GM19023 (cell line): Measurements from ENCODE around the gene NAB1.

Experiments
- ATAC-seq: cut with Tn5 transposase; IDR thresholded peaks from one replicate; pipeline ENCODE4 v1.9.1; 2021; ENCODE audit warnings: mild to moderate bottlenecking, moderate library complexity; ENCODE audit not compliant: unreplicated experiment

NAB1 gene

DNA sequence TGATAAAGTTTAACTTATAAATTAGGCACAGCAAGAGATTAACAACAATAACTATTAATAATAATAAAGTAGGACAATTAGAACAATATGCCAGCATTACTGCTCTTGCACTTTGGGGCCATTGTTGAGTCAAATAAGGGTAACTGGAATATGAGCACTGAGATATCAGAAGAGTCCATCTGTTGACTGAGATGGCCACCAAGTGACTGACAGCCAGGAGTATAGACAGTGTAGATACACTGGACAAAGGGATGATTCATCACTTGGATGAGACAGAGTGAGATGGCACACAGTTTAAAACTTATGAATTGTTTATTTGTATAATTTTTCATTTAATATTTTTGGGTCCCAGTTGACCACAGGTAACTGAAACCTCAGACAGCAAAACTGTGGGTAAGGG is 20.0 kb downstream of the NAB1 start:
- no peak for ATAC-seq

DNA sequence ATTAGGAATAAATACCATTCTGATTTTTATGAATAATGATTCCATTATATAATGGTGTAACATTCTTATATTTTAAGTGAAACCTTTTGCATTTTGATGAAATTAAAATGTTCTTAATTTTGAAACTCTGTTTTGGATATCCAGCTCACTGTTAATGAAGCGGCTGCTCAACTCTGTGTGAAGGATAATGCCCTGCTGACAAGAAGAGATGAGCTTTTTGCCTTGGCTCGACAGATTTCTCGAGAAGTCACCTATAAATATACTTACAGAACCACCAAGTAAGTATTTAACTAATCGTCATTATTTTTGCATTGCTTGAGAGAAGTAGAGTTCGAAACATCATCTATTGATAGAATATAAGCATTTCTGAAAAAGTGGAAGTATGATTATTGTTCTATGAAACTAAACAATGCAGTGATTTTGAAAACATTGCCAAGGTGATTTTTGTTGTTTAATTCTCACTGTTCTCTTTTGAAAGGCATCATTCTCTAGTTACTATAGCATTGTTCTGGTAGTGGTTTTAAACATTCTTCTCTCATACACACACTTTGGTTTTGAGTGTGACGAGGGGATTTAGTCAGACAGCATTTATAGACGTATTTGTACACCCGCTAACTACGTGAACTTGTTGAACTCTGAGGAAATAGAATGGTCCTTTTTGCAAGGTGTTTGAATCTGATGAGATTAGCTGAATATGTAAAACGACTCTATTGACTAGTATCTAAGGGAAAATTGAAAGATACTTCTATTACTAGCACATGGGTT is 21.5 kb downstream of the NAB1 start:
- no peak for ATAC-seq

DNA sequence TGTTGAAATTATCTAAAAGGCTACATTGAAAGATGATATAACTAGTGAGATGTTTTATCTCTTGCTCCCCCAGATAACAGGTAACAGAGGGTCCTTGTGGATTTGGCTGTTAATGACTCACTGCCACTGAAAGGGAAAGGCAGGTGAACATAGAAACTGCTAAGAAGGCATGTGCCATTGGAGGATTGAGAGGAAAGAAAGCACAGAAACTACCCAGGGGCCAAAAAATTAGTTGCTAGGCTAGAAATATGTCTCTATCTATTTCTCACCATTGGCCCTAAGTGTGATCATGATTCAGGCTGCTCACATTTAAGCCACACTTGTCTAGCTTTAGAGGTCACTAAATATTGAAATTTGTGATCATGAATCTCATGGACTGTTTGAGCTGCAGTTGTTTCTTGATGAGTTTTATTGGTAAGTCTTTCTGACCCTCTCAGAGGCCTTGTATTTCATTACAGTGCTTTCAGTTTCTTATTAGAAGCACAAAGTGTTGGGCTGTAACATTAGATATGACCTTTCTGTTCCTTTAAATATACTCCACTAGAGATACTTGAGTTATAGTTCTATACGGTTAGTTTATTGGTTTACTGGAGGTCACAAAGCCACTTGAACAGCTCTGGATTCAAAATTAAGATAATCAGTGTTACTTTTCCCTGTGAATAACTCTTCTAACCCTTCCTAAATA is 26.2 kb downstream of the NAB1 start:
- peak; percentile 35 for ATAC-seq

DNA sequence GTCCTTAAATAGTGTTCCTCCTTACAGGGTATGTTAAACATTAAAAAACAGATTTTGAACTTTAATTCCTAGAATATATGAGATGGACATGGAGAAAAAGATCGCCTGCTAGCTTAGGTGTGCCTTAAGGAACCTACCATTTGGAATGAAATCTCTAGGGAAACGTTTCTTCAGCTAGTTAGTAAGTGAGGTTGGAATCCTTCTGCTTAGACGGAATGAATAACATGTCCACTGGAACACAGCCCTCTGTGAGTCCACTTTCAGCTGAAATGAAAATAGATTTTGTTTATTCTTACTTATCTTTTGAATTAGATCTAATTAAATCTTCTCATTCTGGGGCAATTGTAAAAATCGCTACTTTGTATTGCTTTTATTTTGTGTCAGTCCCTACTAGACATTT is 28.4 kb downstream of the NAB1 start:
- no peak for ATAC-seq

DNA sequence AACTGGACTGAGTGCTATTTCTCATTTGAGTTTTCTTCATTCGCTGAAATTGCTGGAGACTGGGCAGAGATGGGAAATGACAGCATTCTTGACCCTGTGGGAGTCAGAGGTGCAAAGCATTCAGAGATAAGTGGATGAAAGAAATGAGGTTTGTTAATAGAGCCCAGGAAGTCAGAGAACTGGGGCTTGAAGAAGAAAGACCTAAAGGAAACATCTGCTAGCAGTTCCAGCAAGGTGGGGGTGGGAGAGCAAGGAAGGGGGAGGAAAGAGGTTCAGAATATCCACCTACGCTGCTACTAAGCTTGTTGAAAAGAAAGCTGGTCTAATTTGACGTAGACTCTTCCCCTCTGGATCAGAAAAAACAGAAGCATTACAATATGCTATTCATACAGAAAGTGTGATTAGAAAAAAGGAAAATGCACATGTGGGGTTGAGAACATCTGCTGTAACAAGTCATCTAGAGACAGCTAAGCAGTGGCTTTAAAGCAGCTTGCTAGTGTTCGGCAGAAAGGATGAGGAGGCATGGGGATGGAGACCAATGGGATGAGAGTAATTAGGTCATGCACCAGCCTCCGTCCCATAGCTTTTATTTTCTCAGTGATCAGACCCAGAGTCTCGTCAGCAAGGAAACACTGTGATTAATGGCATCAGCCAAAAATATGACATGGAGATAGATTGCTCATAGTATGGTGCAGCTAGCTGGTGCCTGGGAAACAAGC is 29.7 kb downstream of the NAB1 start:
- peak; percentile 62 for ATAC-seq

DNA sequence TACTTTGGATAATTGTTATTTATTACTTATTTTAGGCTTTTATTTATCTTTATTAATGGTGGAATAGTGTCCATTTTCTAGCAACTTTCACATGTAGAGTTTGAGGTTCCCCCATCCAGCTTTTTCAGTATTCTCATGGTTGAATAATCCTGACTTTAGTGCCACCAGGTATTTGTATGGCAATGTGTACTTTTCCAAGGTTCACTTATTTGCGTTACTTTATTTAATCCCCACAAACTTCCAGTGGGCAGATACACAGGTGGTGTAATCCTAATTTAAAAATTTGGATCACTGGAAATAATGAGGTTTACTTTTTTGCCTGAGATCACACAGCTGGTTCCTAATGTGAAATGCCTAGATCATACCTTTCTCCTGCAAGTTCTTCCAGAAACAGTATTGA is 30.5 kb downstream of the NAB1 start:
- ATAC-seq: no peak

DNA sequence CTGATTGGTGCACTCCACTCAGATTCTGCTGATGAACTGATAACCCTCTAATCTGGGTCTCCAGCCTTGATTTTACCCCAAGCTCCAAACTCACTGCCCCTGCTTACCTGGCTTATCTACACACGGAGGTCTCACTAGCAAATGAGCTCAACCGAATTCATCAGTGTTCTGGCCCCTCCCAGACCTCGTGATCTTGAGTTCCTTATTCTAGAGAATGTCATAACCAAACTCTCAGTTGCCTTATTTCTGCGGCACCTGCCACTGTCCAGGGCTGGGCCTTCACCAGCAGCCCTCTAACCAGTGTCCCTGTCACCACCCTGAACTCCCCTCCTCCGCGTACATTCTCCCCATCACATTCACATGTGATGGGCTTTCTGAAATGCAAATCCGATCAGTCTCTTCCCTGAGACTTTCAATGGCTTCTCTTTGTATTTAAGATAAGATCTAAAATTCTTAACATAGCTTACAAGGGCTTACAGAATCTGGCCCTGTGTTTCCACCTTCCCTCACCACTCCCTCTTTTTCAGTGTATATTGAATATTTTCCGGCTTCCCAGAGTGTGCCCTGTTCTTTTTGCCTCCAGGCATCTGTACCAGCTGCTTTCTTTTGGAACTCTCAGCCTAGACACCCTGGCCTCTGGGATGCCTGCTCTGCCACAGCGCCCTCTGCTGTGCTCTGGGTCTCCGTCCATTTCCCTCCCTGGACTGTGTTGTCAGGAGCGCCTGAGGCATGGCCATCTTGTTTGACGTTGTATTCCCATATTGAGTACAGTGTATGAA is 31.1 kb downstream of the NAB1 start:
- ATAC-seq: peak; percentile 68

DNA sequence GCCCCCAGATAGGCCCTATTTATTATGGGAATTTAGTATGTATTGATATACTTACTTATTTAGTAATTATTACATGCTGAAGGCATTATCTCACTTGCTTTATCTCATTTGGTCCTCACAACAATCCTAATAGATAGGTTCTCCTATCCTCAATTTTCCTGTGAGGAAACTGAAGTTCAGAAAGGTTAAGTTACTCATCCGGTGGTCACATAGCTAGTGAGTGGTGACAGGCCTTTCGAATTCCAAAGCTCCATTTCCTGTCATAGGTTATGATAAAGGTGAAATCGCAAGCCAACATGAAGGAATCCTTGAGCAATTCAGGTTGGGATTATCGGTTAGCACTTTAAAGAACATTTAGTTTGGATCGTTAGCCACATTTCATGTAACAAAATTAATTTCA is 33.3 kb downstream of the NAB1 start:
- no peak for ATAC-seq

DNA sequence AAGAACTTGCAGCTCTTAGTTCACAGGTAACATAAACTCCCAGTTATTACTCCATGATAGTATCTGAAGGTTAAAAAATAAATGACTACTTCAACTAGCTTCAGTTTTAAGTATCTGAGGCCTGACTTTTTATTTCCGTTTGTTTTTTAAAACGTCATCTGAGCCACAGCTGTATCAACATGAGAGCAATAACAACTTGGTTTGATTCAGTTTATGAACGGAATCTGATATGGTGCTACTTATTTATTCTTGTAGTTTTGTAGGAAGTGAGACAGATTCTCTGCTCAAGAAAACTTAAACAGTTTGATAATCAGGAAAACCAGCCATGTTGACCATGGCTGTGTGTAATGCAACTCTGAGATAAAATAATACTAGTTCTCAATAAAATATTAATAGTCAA is 34.9 kb downstream of the NAB1 start:
- no peak for ATAC-seq

DNA sequence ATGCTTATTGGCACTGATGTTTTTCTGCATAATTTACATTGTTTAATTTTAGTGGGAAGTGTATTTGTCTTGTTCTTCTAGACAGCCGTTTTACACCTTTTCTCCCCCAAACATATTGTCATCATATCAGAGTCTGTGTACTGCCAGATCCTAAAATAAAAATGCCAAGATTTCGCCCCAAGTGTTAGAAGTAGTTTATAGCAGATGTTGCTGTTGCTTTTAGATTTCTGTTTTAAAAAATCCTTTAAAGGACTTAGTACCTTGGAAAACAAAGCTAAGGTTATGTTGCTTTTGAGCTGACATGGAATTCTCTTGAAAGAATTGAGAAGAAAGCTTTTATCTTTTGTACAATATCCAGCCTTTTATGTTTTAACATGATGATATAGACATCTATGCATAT is 36.0 kb downstream of the NAB1 start:
- ATAC-seq: no peak

DNA sequence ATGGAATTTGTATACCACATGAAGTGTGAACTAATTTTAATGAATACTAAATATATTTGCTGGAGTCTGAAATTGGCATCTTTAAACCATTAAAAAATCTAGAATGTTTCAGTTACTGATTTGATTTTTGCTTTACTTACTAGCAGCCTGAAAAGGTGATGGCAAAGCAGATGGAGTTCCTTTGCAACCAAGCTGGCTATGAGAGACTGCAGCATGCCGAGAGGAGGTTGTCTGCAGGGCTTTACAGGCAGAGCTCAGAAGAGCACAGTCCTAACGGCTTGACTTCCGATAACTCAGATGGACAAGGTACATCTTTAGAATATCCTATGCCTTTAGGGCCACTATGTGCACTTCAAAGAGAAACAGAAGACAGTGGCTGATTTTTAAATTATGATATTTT is 36.5 kb downstream of the NAB1 start:
- ATAC-seq: no peak

DNA sequence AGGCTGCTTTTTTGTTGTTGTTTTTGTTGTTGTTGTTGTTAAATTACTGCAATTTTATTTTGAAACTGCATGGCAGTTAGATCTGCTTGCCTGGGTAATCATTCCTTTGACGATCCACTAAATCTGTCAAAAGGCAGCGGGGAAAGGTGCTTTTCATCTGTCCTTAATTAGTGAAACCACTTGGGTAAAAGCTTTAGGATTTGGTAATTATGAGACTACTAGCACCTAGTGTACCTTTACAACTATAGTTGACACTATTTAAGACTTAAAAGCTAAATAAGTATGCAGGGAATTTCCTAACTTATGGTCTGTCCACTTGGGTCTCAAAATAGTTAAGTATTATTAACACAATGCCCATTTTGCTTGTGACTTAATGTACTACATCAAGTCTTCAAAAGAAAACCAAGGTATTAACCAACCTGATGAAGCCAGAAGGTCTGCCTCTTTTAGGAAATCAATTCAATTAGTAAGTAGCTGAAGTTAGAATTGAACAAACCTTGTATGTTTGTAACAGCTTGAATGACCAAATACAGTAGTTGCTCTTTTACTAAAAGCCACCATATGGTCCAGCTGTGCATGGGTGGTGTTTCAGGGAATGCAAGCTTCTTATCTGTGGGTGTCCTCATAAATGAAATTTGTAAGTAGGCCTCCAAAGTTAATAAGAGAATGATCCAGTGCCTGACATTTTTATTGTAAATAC is 44.8 kb downstream of the NAB1 start:
- peak; percentile 80 for ATAC-seq

DNA sequence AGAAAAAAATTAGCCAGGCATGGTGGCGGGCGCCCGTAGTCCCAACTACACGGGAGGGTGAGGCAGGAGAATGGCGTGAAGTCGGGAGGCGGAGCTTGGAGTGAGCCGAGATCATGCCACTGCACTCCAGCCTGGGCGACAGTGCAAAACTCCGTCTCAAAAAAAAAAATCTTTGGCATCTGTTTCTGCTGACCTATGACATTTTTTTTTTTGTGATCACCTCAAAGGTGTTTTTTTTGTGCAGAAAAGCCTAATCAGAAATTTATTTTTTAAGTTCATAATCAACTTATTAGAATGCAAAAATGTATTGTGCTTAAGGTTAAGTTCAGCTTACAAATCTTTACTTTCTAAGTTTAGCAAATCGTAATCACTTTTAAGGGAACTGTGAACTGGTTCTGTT is 45.6 kb downstream of the NAB1 start:
- ATAC-seq: no peak

DNA sequence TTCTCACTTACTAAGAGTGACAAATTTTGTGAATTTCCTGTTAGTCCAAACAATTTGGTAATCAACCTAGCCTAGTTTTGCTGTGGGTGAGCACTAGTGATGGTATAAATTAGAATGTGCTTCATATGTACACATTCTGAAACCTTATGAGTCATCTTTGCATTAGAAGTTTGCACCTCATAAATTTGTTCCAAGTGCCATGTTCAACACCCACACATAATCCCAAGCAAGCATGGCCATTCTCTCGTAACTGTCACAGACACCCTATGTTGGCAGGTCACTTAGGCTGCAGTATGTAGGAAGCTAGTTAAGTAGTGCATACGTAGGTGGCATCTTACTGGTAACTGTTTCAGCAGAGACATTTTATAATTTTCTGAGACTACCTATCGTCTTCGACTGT is 46.9 kb downstream of the NAB1 start:
- no peak for ATAC-seq

DNA sequence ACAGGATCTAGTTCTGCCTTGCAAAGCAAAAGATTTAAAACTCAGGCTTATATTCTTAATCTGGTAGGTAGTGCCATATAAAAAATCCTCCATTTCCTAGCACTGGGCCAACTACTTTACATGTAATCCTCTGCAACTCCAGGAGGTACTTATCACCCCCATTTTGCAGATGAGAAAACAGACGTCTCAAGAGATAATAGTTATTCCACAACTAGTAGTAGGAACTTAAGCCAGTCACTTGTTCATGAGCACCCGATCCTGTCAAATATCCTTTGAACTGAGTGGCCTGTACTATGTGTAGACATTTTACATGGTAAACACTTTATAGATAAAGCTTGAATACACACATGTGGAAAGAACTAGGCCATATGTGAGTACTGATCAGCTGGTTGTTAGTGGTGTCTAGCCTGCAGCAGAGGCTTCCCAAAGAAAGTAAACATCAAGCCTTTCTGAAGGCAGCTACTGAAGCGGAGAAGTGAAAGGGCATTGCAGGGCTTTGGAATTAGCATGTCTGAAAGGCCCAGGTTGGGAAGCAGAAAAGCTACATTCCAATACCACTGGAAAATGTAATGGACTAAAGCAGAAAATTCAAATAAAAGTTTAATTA is 48.0 kb downstream of the NAB1 start:
- no peak for ATAC-seq

DNA sequence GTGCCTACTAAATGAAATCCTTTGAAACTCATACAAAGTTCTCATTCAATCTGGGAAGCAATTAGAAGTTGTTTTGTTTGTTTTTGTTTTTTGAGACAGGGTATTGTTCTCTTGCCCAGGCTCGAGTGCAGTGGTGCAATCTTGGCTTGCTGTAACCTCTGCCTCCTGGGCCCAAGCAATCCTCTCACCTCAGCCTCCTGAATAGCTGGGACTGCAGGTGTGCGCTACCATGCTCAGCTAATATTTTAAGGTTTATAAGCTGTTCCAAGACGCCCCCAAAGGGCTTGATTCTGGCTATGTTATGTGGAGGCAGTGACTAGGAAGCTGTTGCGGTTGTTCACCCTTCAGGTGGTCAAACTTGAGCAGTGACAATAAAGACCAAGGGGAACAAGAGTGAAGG is 48.5 kb downstream of the NAB1 start:
- ATAC-seq: no peak

DNA sequence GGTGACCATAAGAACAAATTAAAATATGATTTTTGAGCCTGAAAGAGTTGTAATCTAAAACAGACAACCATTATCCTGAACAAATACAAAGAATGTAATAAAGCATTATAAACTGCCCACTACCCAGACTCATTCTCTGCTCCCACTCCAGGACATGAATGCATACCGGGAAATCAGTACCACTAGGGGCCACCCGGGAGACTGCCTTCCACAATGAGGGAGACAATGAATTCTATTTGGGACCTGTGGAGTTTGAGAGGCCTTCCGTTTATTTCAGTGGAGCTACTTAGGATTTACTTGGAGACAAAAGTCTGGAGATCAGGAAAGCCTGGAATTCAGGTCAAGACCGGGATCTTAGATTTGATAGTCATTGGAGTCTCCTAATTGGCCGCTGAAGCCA is 50.0 kb downstream of the NAB1 start:
- ATAC-seq: no peak

DNA sequence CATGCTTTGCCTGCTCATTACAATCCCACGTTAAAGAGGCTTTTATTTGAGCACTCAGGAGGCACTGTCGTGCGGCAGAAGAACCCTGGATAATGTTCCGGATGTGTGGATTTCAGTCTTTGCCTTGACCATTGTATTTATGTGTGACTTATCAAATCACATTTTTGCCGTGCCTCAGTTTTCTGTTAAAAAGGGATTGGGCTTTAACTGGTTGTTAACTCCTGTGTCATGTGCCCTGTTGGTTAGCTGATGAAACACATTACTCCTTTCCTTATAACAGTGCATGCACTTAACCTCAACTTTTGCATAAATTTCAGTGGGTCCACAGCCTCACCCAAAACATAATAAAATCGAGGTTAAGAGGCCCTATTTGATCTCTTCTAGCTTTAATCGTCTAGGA is 52.7 kb downstream of the NAB1 start:
- ATAC-seq: peak; percentile 59

DNA sequence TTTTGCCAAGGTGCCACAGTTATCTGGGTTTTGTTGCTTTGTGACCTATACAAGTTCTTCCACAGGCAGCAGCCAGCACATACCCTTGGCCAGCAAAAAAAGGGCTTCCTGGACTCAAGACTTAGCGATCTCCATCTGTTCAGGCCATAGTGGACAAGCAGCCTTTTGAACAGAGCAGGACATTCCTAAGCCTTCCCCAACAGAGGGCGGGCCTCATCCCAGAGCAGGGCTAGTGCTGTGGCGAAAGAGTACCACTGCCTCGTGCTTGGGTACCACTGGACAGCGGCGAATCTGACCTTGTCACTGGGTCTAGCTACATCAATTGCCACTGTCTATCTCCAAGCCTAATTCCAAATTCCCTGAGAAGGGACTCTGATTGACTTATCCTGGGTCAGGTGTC is 56.4 kb downstream of the NAB1 start:
- no peak for ATAC-seq

DNA sequence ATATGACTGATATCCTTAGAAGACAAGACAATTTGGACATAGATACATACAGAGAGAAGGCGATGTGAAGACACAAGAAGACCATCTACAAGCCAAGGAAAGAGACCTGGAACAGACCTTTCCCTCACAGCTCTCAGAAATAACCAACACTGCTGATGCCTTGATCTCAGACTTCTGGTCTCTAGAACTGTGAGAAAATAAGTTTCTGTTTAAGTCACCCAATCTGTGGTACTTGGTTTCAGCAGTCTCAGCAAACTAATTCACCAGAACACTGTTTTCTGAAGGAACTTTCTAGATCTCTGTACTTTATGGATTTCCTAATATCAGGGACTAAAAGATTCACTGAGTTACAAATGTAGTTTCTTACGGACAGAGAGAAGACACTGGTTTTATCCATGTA is 58.8 kb downstream of the NAB1 start:
- ATAC-seq: no peak
